ENCODE data around the gene CYP4F8.

GRCh38 chr19:15583346-15583745 lies 31.7 kb upstream of the CYP4F8 start:
- TF ChIP-seq POLR2A (IDR thresholded peaks at IDR 0.05) (no peak), CTCF (IDR thresholded peaks at IDR 0.05) (no peak)

All from thyroid gland (tissue), 4 donors.